ENCODE results near the gene ADGRB3. TPM values are rescaled to one million over a fixed set of nuclear protein-coding genes. Genes with fewer than 3 reads are reported as not detected.

Gene ADGRB3
- total and polyA plus RNA-seq, 2 donors (not counting 1 experiment from before 2014, with no cell fraction given): not detected

- no peaks in the 10 kb centered on the region for H3K27me3 ChIP-seq (replicated peaks in 1 of 4; ENCODE audit: control extremely low read depth in 1 of 4, control insufficient read depth in 3 of 4, insufficient read depth in 4 of 4, low read length in 3 of 4)
- no peaks in the 10 kb centered on the region for H3K9me3 ChIP-seq (ENCODE audit: control extremely low read depth in 1 of 3, control insufficient read depth in 2 of 3, insufficient read depth in 1 of 3, low read length in 2 of 3)
- H3K27ac ChIP-seq (ENCODE audit: low read length in 2 of 2): no peak overlapping the region
- ChIA-PET POLR2A (no interaction called here), CTCF (no interaction called here)
- H3K4me1 ChIP-seq (ENCODE audit: control insufficient read depth in 2 of 2, insufficient read depth in 2 of 2, low read length in 2 of 2): no peaks in the 10 kb centered on the region
- no peaks in the 10 kb centered on the region for H4K20me1 ChIP-seq (ENCODE audit: control insufficient read depth, insufficient read depth, low read length, poor library complexity, severe bottlenecking)
- Mint-ChIP-seq H3K4me3 (no peak overlapping the region), H3K27ac (no peak overlapping the region), H3K27me3 (no peaks in the 10 kb centered on the region), H3K4me1 (no peaks in the 10 kb centered on the region), H3K9me3 (ENCODE audit: insufficient read depth) (no peaks in the 10 kb centered on the region)
- intact Hi-C loops (cut with micrococcal nuclease): no loop called here
- H3K9ac ChIP-seq (ENCODE audit: low read length): no peak overlapping the region
- no peak for TF ChIP-seq CTCF (IDR thresholded peaks at IDR 0.05)
- TF ChIP-seq EZH2 (IDR thresholded peaks at IDR 0.05; ENCODE audit: borderline replicate concordance, insufficient read depth, low read depth, low read length, poor library complexity, severe bottlenecking): no peak
- no CpG with 5 or more reads among the region's 1 CpG for WGBS (ENCODE audit: insufficient coverage)
- no peak overlapping the region for H2AFZ ChIP-seq (ENCODE audit: insufficient read depth, low read depth, low read length, poor library complexity, severe bottlenecking)
- no peaks in the 10 kb centered on the region for H3K36me3 ChIP-seq (replicated peaks in 1 of 2; ENCODE audit: control extremely low read depth in 1 of 2, control insufficient read depth in 1 of 2, extremely low read depth in 1 of 2, insufficient read depth in 2 of 2, low read length in 1 of 2)
- ATAC-seq (ENCODE audit: low read depth): no peak
- DNase-seq: no peak
- H3K4me2 ChIP-seq (replicated peaks; ENCODE audit: low read depth, low read length, poor library complexity, severe bottlenecking): no peak overlapping the region
- H3K79me2 ChIP-seq (ENCODE audit: control insufficient read depth, insufficient read depth, low read length): no peaks in the 10 kb centered on the region
- no peak overlapping the region for H3K4me3 ChIP-seq (ENCODE audit: control extremely low read depth in 1 of 5, extremely low read depth in 1 of 5, insufficient read depth in 1 of 5, low read depth in 2 of 5, low read length in 4 of 5)
Measured at GRCh38 chr6:68697394-68697793, 62.3 kb downstream of the ADGRB3 start.

DNA sequence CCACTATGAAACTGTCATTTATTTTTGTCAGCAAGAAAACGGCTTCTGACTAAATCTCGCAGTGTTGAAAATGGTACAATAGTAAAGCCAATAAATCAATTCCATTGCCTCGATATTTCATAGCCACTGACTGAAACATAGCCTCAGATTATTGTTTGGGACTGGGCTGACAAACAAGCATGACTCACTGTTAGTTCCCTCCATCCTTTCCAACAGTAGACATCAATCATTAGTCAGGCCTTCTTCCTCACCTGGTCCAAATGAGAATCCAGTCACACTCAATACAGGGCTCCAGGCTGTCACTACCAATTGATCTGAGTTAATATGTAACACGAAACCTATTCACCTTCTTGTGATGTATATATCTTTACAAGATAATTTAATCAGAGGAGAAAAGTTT lies 66.1 kb downstream of the ADGRB3 start:
- Histone ChIP-seq H3K9me3 (ENCODE audit: control extremely low read depth in 1 of 3, control insufficient read depth in 2 of 3, insufficient read depth in 1 of 3, low read length in 2 of 3) (no peaks in the 10 kb centered on the region), H2AFZ (ENCODE audit: insufficient read depth, low read depth, low read length, poor library complexity, severe bottlenecking) (no peak overlapping the region), H3K4me1 (ENCODE audit: control insufficient read depth in 2 of 2, insufficient read depth in 2 of 2, low read length in 2 of 2) (no peaks in the 10 kb centered on the region), H3K4me2 (replicated peaks; ENCODE audit: low read depth, low read length, poor library complexity, severe bottlenecking) (no peak overlapping the region), H4K20me1 (ENCODE audit: control insufficient read depth, insufficient read depth, low read length, poor library complexity, severe bottlenecking) (no peaks in the 10 kb centered on the region), H3K27ac (ENCODE audit: low read length in 2 of 2) (no peak overlapping the region), H3K27me3 (replicated peaks in 1 of 4; ENCODE audit: control extremely low read depth in 1 of 4, control insufficient read depth in 3 of 4, insufficient read depth in 4 of 4, low read length in 3 of 4) (no peaks in the 10 kb centered on the region), H3K4me3 (ENCODE audit: control extremely low read depth in 1 of 5, extremely low read depth in 1 of 5, insufficient read depth in 1 of 5, low read depth in 2 of 5, low read length in 4 of 5) (no peak overlapping the region), H3K9ac (ENCODE audit: low read length) (no peak overlapping the region), H3K79me2 (ENCODE audit: control insufficient read depth, insufficient read depth, low read length) (no peaks in the 10 kb centered on the region), H3K36me3 (replicated peaks in 1 of 2; ENCODE audit: control extremely low read depth in 1 of 2, control insufficient read depth in 1 of 2, extremely low read depth in 1 of 2, insufficient read depth in 2 of 2, low read length in 1 of 2) (no peaks in the 10 kb centered on the region)
- ChIA-PET POLR2A (no interaction called here), CTCF (no interaction called here)
- no peak for TF ChIP-seq EZH2 (IDR thresholded peaks at IDR 0.05; ENCODE audit: borderline replicate concordance, insufficient read depth, low read depth, low read length, poor library complexity, severe bottlenecking)
- no peak for TF ChIP-seq CTCF (IDR thresholded peaks at IDR 0.05)
- no peak for ATAC-seq (ENCODE audit: low read depth)
- H3K4me3 Mint-ChIP-seq: no peak overlapping the region
- no peaks in the 10 kb centered on the region for H3K4me1 Mint-ChIP-seq
- intact Hi-C loops (cut with micrococcal nuclease): no loop called here
- no peak overlapping the region for H3K27ac Mint-ChIP-seq
- DNase-seq: no peak
- peaks cover 2% of the 10 kb centered on the region for H3K9me3 Mint-ChIP-seq (ENCODE audit: insufficient read depth)
- WGBS (ENCODE audit: insufficient coverage): 73% methylated on average over 1 of the region's 4 CpGs
- H3K27me3 Mint-ChIP-seq: no peaks in the 10 kb centered on the region
